Prostate gland (tissue), 2 donors: Measurements from ENCODE around the gene GSK3A. TPM values are rescaled to one million over a fixed set of nuclear protein-coding genes. Genes with fewer than 3 reads are reported as not detected.

ENCODE experiments used
- DNase-seq: peaks from one replicate; pipeline ENCODE4 v3.0.0-alpha.2; 2019; ENCODE audit warnings: low spot score
- H3K27ac ChIP-seq, 2 donors: fragments of 200-600 bp; sonication (generic); 2 replicates each; pipeline ENCODE4 v1.5.1; 2017 to 2019
- H3K27me3 ChIP-seq: fragments of 200-600 bp; sonication (generic); replicated peaks from 2 replicates; pipeline ENCODE4 v1.5.1; 2019; ENCODE audit not compliant: insufficient read depth
- H3K36me3 ChIP-seq, 2 donors: fragments of 200-600 bp; sonication (generic); 1 replicate in 1 of 2; 2 replicates in 1 of 2; pipeline versions ENCODE4 v1.5.1 to v1.8.1; 2017 to 2019
- H3K4me1 ChIP-seq: fragments of 200-600 bp; sonication (generic); replicated peaks from 2 replicates; pipeline ENCODE4 v1.5.1; 2019
- H3K4me3 ChIP-seq, 2 donors: fragments of 200-600 bp; sonication (generic); 2 replicates each; pipeline ENCODE4 v1.5.1; 2017 to 2019
- H3K9me3 ChIP-seq: fragments of 200-600 bp; sonication (generic); 2 replicates; pipeline ENCODE4 v1.5.1; 2017
- POLR2A ChIP-seq: fragments of 450-650 bp; IDR thresholded peaks from one replicate; pipeline ENCODE4 v1.6.1; 2016; ENCODE audit warnings: antibody characterized with exemption, mild to moderate bottlenecking
- POLR2AphosphoS5 ChIP-seq: sonication (generic); formaldehyde crosslinking; IDR thresholded peaks from one replicate; pipeline ENCODE4 v1.6.1; 2017; ENCODE audit warnings: antibody characterized with exemption
- WGBS: methylation state at CpG from one replicate; pipeline ENCODE4 v1.1.5; 2018; 5-methylcytosine and 5-hydroxymethylcytosine counted together
- intact Hi-C: fragments of 100-400 bp; cut with DNase I; formaldehyde crosslinking; loops from one replicate; pipeline ENCODE4 v1.14.2; 2022
- total RNA-seq, 2 donors: library from RNA; depleted of rRNA; stranded (reverse); fragments of >200 nt; gene quantifications; one replicate each; pipeline ENCODE4 v1.1.0, GENCODE V29; 2016
- TF ChIP-seq, protein P1 (sequence below), 4 experiments: fragments of 200-600 bp in 2 of 4; fragments of 450-650 bp in 2 of 4; sonication (generic) in 2 of 4; IDR thresholded peaks; 1 replicate in 3 of 4; 2 replicates in 1 of 4; pipeline ENCODE4 v1.5.1; 2016 to 2019; ENCODE audit warnings: antibody characterized with exemption in 4 of 4, mild to moderate bottlenecking in 2 of 4, moderate library complexity in 2 of 4

Gene GSK3A
- total RNA-seq, 2 donors from 2014 or later: 37.1 to 61.6 TPM

DNA sequence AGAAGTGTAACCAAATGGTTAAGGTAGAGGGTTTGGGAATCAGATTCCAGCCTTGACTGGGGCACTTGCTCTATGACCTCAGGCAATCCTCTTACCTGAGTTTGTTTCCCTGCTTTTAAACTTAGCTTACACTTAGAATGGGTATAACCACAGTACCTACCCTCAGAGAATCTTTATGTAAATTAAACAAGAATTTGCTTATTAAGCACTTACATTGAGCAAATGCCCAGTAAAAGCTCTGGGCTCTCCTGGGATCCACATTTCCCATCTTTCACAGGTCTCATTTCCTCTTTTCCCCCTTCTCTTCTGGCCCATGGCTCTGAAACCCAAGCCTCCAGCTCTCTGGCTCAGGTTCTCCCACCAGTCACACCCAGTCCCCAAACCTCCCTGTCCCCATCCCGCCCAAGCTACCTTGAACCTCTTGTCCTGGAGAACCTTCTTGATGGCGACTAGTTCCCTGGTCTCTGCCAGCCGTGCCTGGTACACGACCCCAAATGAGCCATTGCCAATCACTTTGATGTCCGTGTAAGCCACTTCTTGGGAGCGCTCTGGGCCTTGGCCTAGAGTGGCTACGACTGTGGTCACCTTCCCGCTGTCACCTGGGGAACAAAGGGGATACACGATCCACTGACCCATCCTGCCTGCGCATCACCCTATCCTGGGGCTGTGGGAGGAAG, 2.7 kb downstream of the GSK3A start:
- no peaks in the 10 kb centered on the region for H3K27me3 ChIP-seq
- no peaks in the 10 kb centered on the region for H3K9me3 ChIP-seq
- 92% methylated on average over 10 of the region's 10 CpGs for WGBS
- TF ChIP-seq POLR2A: no peak
- TF ChIP-seq, protein P1, sequence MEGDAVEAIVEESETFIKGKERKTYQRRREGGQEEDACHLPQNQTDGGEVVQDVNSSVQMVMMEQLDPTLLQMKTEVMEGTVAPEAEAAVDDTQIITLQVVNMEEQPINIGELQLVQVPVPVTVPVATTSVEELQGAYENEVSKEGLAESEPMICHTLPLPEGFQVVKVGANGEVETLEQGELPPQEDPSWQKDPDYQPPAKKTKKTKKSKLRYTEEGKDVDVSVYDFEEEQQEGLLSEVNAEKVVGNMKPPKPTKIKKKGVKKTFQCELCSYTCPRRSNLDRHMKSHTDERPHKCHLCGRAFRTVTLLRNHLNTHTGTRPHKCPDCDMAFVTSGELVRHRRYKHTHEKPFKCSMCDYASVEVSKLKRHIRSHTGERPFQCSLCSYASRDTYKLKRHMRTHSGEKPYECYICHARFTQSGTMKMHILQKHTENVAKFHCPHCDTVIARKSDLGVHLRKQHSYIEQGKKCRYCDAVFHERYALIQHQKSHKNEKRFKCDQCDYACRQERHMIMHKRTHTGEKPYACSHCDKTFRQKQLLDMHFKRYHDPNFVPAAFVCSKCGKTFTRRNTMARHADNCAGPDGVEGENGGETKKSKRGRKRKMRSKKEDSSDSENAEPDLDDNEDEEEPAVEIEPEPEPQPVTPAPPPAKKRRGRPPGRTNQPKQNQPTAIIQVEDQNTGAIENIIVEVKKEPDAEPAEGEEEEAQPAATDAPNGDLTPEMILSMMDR (IDR thresholded peaks at IDR 0.05): no peak
- TF ChIP-seq POLR2AphosphoS5: no peak
- H3K4me1 ChIP-seq: peaks cover 11% of the 10 kb centered on the region
- no peak overlapping the region for H3K27ac ChIP-seq
- DNase-seq: no peak
- H3K36me3 ChIP-seq: peaks cover 0 to 4% of the 10 kb centered on the region in 2 donors
- intact Hi-C loops: no loop called here
- H3K4me3 ChIP-seq: no peak overlapping the region

DNA sequence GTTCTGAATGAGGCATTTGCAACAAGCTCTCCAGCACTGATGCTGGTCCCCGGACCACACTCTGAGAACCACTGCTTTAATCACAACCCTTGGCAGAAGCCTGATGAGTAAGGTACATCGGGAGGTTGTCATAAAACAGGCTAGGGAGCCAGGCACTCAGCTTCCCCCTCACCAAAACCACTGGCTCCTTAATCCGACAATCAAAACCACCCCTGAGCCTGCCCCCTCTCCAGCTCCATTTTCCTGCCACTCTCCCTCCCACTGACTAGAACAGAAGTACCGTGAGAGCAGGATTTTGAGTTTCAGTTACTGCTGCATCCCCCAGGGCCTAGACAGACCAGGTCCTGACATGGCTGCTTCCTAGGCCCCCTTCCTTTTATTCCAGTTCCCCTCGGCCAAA, 7.2 kb downstream of the GSK3A start:
- TF ChIP-seq, protein P1 (IDR thresholded peaks at IDR 0.05): no peak
- no peak for TF ChIP-seq POLR2AphosphoS5
- no peak for TF ChIP-seq POLR2A
- no peak overlapping the region for H3K27ac ChIP-seq
- H3K4me1 ChIP-seq: no peaks in the 10 kb centered on the region
- no peak overlapping the region for H3K4me3 ChIP-seq
- intact Hi-C loops: no loop called here
- H3K36me3 ChIP-seq: peaks cover 0 to 9% of the 10 kb centered on the region in 2 donors
- no peaks in the 10 kb centered on the region for H3K9me3 ChIP-seq
- WGBS: 78% methylated on average over 5 of the region's 5 CpGs
- H3K27me3 ChIP-seq: no peaks in the 10 kb centered on the region
- DNase-seq: no peak

DNA sequence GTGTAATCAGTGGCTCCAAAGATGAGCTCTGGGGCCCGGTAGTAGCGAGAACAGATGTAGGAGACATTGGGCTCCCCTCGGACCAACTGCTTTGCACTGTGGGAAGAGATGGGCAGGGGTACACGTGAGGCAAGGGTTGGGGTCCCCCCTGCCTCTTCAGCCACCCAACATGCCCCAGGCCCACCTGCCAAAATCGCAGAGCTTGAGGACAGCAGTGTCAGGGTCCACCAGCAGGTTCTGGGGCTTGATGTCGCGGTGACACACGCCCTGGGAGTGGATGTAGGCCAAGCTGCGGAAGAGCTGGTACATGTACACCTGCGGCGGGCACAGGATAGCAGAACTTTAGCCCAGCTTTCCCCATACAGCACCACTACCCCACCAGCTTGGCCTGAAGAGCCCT, 8.0 kb downstream of the GSK3A start:
- intact Hi-C loops: no loop called here

DNA sequence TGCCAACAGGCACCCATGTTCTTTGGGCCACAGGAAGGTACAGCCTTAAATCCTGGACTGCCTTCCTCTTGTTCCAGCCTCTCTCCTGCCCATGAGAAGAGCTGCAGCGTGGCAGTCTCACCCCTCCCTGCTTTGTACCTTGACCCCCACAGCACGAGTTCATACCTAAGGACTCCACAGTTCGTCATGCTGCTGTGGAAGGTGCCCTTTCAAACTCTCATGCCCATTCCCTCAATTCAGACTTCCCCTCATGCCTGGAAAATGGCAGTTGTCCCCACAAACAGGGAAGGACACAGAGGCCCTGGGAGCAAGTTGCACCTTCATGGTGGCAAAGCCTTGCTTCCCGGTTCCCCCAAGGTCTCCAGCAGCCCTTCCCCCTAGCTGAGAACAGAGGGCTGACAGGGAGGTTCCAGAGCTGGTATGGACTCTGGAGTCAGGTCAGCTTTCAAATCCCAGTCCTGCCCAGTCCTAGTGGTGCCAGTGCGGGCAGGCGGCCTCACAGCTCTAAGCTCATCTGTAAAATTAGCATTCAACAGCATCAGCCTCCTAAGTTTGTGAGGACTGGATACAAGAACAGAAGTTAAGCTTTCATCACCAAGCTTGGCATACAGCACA, 8.6 kb downstream of the GSK3A start:
- Histone ChIP-seq H3K4me1 (no peaks in the 10 kb centered on the region), H3K27me3 (no peaks in the 10 kb centered on the region), H3K4me3 (no peak overlapping the region), H3K9me3 (no peaks in the 10 kb centered on the region), H3K27ac (no peak overlapping the region), H3K36me3 (peaks cover 0 to 9% of the 10 kb centered on the region in 2 donors)
- DNase-seq: no peak
- TF ChIP-seq, protein P1 (IDR thresholded peaks at IDR 0.05): no peak
- TF ChIP-seq POLR2A: no peak
- no peak for TF ChIP-seq POLR2AphosphoS5
- intact Hi-C loops: no loop called here
- WGBS: 91% methylated on average over 6 of the region's 6 CpGs

More for the DNA sequence above, 8.0 kb downstream of the GSK3A start:
- DNase-seq: no peak
- Histone ChIP-seq H3K9me3 (no peaks in the 10 kb centered on the region), H3K4me1 (no peaks in the 10 kb centered on the region), H3K27me3 (no peaks in the 10 kb centered on the region), H3K4me3 (no peak overlapping the region), H3K27ac (no peak overlapping the region), H3K36me3 (peaks cover 0 to 9% of the 10 kb centered on the region in 2 donors)
- TF ChIP-seq, protein P1 (IDR thresholded peaks at IDR 0.05): no peak
- no peak for TF ChIP-seq POLR2AphosphoS5
- TF ChIP-seq POLR2A: no peak
- WGBS: 92% methylated on average over 11 of the region's 11 CpGs

DNA sequence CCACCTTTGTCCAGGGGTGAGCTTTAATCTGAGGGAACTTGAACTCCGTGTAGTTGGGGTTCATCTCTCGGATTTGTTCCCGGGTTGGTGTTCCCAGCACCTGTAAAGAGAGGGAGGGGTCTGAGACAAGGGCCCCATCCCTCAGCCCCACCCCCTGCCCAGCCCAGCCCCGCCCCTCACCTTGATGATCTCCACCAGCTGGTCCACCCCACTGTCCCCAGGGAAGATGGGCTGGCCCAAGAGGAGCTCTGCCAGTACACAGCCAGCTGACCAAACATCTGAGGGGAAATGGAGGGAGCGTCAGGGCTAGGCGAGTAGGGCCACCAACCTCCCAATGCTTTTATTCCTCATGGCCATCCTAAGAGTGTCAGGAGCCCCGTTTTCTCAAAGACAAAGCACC, 9.3 kb downstream of the GSK3A start:
- no peak overlapping the region for H3K4me3 ChIP-seq
- no peak for DNase-seq
- peaks cover 0 to 9% of the 10 kb centered on the region in 2 donors for H3K36me3 ChIP-seq
- H3K27ac ChIP-seq: no peak overlapping the region
- H3K27me3 ChIP-seq: no peaks in the 10 kb centered on the region
- H3K9me3 ChIP-seq: no peaks in the 10 kb centered on the region
- TF ChIP-seq POLR2AphosphoS5 (no peak), POLR2A (no peak)
- TF ChIP-seq, protein P1 (IDR thresholded peaks at IDR 0.05): no peak
- intact Hi-C loops: no loop called here
- H3K4me1 ChIP-seq: no peaks in the 10 kb centered on the region
- 76% methylated on average over 7 of the region's 7 CpGs for WGBS
